ENCODE results near the gene MLLT3.

The MLLT3 gene

GRCh38 chr9:20582150-20582549, 40.1 kb downstream of the MLLT3 start:
- Histone ChIP-seq H3K36me3 (ENCODE audit: control insufficient read depth, insufficient read depth, low read length) (no peaks in the 10 kb centered on the region), H3K4me3 (ENCODE audit: low read length) (no peak overlapping the region), H3K27ac (ENCODE audit: low read depth, low read length) (no peak overlapping the region), H3K4me1 (ENCODE audit: control insufficient read depth, insufficient read depth, low read length) (no peaks in the 10 kb centered on the region), H3K27me3 (ENCODE audit: control insufficient read depth, insufficient read depth, low read length) (no peaks in the 10 kb centered on the region), H3K9ac (ENCODE audit: low read length) (no peak overlapping the region)

GRCh38 chr9:20580673-20581072, 41.6 kb downstream of the MLLT3 start:
- Histone ChIP-seq H3K27ac (ENCODE audit: low read depth, low read length) (no peak overlapping the region), H3K4me3 (ENCODE audit: low read length) (no peak overlapping the region), H3K9ac (ENCODE audit: low read length) (no peak overlapping the region), H3K4me1 (ENCODE audit: control insufficient read depth, insufficient read depth, low read length) (no peaks in the 10 kb centered on the region), H3K36me3 (ENCODE audit: control insufficient read depth, insufficient read depth, low read length) (no peaks in the 10 kb centered on the region), H3K27me3 (ENCODE audit: control insufficient read depth, insufficient read depth, low read length) (no peaks in the 10 kb centered on the region)

- no peak overlapping the region for H3K4me3 ChIP-seq (ENCODE audit: low read length)
- no peaks in the 10 kb centered on the region for H3K27me3 ChIP-seq (ENCODE audit: control insufficient read depth, insufficient read depth, low read length)
- no peaks in the 10 kb centered on the region for H3K4me1 ChIP-seq (ENCODE audit: control insufficient read depth, insufficient read depth, low read length)
- no peak overlapping the region for H3K27ac ChIP-seq (ENCODE audit: low read depth, low read length)
- H3K36me3 ChIP-seq (ENCODE audit: control insufficient read depth, insufficient read depth, low read length): no peaks in the 10 kb centered on the region
- H3K9ac ChIP-seq (ENCODE audit: low read length): no peak overlapping the region
Measured at GRCh38 chr9:20579524-20580314, 42.6 kb downstream of the MLLT3 start.

- H3K36me3 ChIP-seq (ENCODE audit: control insufficient read depth, insufficient read depth, low read length): no peaks in the 10 kb centered on the region
- no peak overlapping the region for H3K4me3 ChIP-seq (ENCODE audit: low read length)
- H3K27ac ChIP-seq (ENCODE audit: low read depth, low read length): no peak overlapping the region
- H3K27me3 ChIP-seq (ENCODE audit: control insufficient read depth, insufficient read depth, low read length): no peaks in the 10 kb centered on the region
- H3K4me1 ChIP-seq (ENCODE audit: control insufficient read depth, insufficient read depth, low read length): peaks cover 8% of the 10 kb centered on the region
- no peak overlapping the region for H3K9ac ChIP-seq (ENCODE audit: low read length)
Measured at GRCh38 chr9:20573023-20573422, 49.3 kb downstream of the MLLT3 start.

GRCh38 chr9:20570756-20571155, 51.5 kb downstream of the MLLT3 start:
- peak overlapping the region; percentile 11 for H3K27ac ChIP-seq (ENCODE audit: low read depth, low read length)
- no peak overlapping the region for H3K9ac ChIP-seq (ENCODE audit: low read length)
- H3K4me1 ChIP-seq (ENCODE audit: control insufficient read depth, insufficient read depth, low read length): peaks cover 8% of the 10 kb centered on the region
- H3K27me3 ChIP-seq (ENCODE audit: control insufficient read depth, insufficient read depth, low read length): no peaks in the 10 kb centered on the region
- H3K4me3 ChIP-seq (ENCODE audit: low read length): no peak overlapping the region
- H3K36me3 ChIP-seq (ENCODE audit: control insufficient read depth, insufficient read depth, low read length): no peaks in the 10 kb centered on the region

GRCh38 chr9:20570087-20570486, 52.2 kb downstream of the MLLT3 start:
- Histone ChIP-seq H3K36me3 (ENCODE audit: control insufficient read depth, insufficient read depth, low read length) (no peaks in the 10 kb centered on the region), H3K27ac (ENCODE audit: low read depth, low read length) (peak overlapping the region; percentile 11), H3K27me3 (ENCODE audit: control insufficient read depth, insufficient read depth, low read length) (no peaks in the 10 kb centered on the region), H3K4me1 (ENCODE audit: control insufficient read depth, insufficient read depth, low read length) (peaks cover 8% of the 10 kb centered on the region), H3K9ac (ENCODE audit: low read length) (no peak overlapping the region), H3K4me3 (ENCODE audit: low read length) (no peak overlapping the region)

GRCh38 chr9:20569525-20569924, 52.8 kb downstream of the MLLT3 start:
- H3K27me3 ChIP-seq (ENCODE audit: control insufficient read depth, insufficient read depth, low read length): no peaks in the 10 kb centered on the region

GRCh38 chr9:20568400-20568799, 53.9 kb downstream of the MLLT3 start:
- Histone ChIP-seq H3K27ac (ENCODE audit: low read depth, low read length) (no peak overlapping the region), H3K4me3 (ENCODE audit: low read length) (no peak overlapping the region), H3K9ac (ENCODE audit: low read length) (no peak overlapping the region), H3K27me3 (ENCODE audit: control insufficient read depth, insufficient read depth, low read length) (no peaks in the 10 kb centered on the region), H3K4me1 (ENCODE audit: control insufficient read depth, insufficient read depth, low read length) (peaks cover 16% of the 10 kb centered on the region), H3K36me3 (ENCODE audit: control insufficient read depth, insufficient read depth, low read length) (no peaks in the 10 kb centered on the region)

More at GRCh38 chr9:20569525-20569924, 52.8 kb downstream of the MLLT3 start:
- no peak overlapping the region for H3K4me3 ChIP-seq (ENCODE audit: low read length)
- no peak overlapping the region for H3K9ac ChIP-seq (ENCODE audit: low read length)
- peaks cover 8% of the 10 kb centered on the region for H3K4me1 ChIP-seq (ENCODE audit: control insufficient read depth, insufficient read depth, low read length)
- H3K36me3 ChIP-seq (ENCODE audit: control insufficient read depth, insufficient read depth, low read length): no peaks in the 10 kb centered on the region
- H3K27ac ChIP-seq (ENCODE audit: low read depth, low read length): peak overlapping the region; percentile 11

- Histone ChIP-seq H3K36me3 (ENCODE audit: control insufficient read depth, insufficient read depth, low read length) (no peaks in the 10 kb centered on the region), H3K27ac (ENCODE audit: low read depth, low read length) (no peak overlapping the region), H3K27me3 (ENCODE audit: control insufficient read depth, insufficient read depth, low read length) (no peaks in the 10 kb centered on the region), H3K9ac (ENCODE audit: low read length) (no peak overlapping the region), H3K4me1 (ENCODE audit: control insufficient read depth, insufficient read depth, low read length) (peaks cover 26% of the 10 kb centered on the region), H3K4me3 (ENCODE audit: low read length) (no peak overlapping the region)
Measured at GRCh38 chr9:20566401-20566800, 55.9 kb downstream of the MLLT3 start.

GRCh38 chr9:20564650-20565049, 57.6 kb downstream of the MLLT3 start:
- Histone ChIP-seq H3K27me3 (ENCODE audit: control insufficient read depth, insufficient read depth, low read length) (no peaks in the 10 kb centered on the region), H3K4me3 (ENCODE audit: low read length) (no peak overlapping the region), H3K4me1 (ENCODE audit: control insufficient read depth, insufficient read depth, low read length) (peaks cover 28% of the 10 kb centered on the region), H3K27ac (ENCODE audit: low read depth, low read length) (no peak overlapping the region), H3K9ac (ENCODE audit: low read length) (no peak overlapping the region), H3K36me3 (ENCODE audit: control insufficient read depth, insufficient read depth, low read length) (no peaks in the 10 kb centered on the region)

GRCh38 chr9:20563917-20564316, 58.4 kb downstream of the MLLT3 start:
- Histone ChIP-seq H3K9ac (ENCODE audit: low read length) (no peak overlapping the region), H3K27ac (ENCODE audit: low read depth, low read length) (no peak overlapping the region), H3K4me3 (ENCODE audit: low read length) (no peak overlapping the region), H3K4me1 (ENCODE audit: control insufficient read depth, insufficient read depth, low read length) (peaks cover 24% of the 10 kb centered on the region), H3K36me3 (ENCODE audit: control insufficient read depth, insufficient read depth, low read length) (no peaks in the 10 kb centered on the region), H3K27me3 (ENCODE audit: control insufficient read depth, insufficient read depth, low read length) (no peaks in the 10 kb centered on the region)

- H3K4me1 ChIP-seq (ENCODE audit: control insufficient read depth, insufficient read depth, low read length): peaks cover 35% of the 10 kb centered on the region
- H3K27me3 ChIP-seq (ENCODE audit: control insufficient read depth, insufficient read depth, low read length): no peaks in the 10 kb centered on the region
- no peak overlapping the region for H3K27ac ChIP-seq (ENCODE audit: low read depth, low read length)
- no peak overlapping the region for H3K4me3 ChIP-seq (ENCODE audit: low read length)
- H3K9ac ChIP-seq (ENCODE audit: low read length): no peak overlapping the region
- no peaks in the 10 kb centered on the region for H3K36me3 ChIP-seq (ENCODE audit: control insufficient read depth, insufficient read depth, low read length)
Measured at GRCh38 chr9:20562051-20562450, 60.2 kb downstream of the MLLT3 start.

- Histone ChIP-seq H3K27ac (ENCODE audit: low read depth, low read length) (no peak overlapping the region), H3K27me3 (ENCODE audit: control insufficient read depth, insufficient read depth, low read length) (no peaks in the 10 kb centered on the region), H3K36me3 (ENCODE audit: control insufficient read depth, insufficient read depth, low read length) (no peaks in the 10 kb centered on the region), H3K4me1 (ENCODE audit: control insufficient read depth, insufficient read depth, low read length) (peaks cover 35% of the 10 kb centered on the region), H3K4me3 (ENCODE audit: low read length) (no peak overlapping the region), H3K9ac (ENCODE audit: low read length) (no peak overlapping the region)
Measured at GRCh38 chr9:20561531-20561930, 60.8 kb downstream of the MLLT3 start.
